HG02870 (cell line): ENCODE measurements around the gene KCP.

ENCODE experiments used
- ATAC-seq: cut with Tn5 transposase; IDR thresholded peaks from one replicate; pipeline ENCODE4 v1.9.1; 2021; ENCODE audit warnings: mild to moderate bottlenecking, moderate library complexity; ENCODE audit not compliant: unreplicated experiment

Gene KCP

DNA sequence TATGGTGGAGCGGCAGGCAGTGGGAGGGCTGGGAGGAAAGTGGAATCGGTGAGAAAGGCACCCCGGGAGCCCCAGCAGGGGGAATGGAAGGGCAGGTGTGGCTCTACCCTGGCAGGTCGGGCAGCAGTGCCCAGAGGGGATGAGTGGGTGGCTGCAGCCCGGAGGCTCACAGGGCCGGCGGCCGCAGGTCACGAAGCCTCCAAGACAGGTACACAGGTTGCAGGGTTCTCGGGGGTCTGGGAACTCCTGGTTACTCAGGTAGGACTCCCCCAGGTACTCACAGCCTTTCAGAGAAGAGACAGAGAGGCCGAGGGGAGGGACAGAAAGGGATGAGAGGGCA is 21.8 kb downstream of the KCP start:
- ATAC-seq, result no peak

DNA sequence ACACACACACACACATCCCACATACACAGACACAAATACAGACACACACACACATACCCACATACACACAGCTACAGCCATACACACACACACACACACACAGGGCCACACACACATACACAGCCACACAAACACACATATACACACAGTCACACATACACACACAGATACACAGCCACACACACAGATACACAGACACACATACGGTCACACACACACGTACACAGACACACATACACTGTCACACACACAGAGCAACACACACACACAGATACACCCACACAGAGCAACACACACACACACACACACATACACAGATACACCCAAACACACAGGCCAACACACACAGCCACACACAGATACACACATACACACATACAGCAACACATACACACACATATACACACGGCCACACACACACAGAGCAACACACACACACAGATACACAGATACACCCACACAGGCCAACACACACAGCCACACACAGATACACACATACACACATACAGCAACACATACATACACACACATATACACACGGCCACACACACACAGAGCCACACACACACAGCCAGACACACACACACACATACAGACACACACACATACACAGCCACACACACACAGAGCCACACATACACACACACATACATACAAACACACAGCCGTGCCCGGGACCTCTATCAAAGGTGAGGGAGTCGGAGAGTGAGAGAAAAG is 22.3 kb downstream of the KCP start:
- ATAC-seq, result no peak

DNA sequence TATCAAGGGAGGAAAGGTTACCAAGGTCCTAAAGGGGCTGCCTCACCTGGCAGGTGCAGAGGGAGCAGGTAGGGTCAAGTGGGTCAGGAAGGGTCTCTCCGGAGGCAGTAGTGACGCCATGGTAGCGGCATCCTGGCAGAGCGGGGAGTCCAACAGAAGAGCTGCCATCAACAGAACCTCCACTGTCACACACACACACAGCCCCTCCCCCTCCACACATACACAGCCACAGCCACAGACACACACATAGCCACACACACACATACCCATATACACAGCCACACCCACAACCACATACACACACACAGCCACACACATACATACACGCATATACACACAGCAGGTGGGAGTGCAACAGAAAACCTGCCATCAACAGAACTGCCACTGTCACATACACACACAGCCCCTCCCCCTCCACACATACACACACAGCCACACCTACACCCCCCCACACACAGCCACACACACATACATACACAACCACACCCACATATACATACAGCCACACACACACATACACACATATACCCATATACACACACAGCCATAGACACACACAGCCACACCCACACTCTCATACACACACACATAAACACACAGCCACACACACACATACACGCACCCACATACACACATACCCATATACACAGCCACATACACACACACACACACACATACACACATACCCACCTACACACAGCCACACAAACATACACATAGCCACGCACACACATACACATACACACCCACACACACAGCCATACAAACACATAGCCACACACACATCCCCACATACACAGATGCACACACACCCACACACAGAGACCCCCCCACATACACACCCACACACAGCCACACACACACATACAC is 23.1 kb downstream of the KCP start:
- no peak for ATAC-seq

DNA sequence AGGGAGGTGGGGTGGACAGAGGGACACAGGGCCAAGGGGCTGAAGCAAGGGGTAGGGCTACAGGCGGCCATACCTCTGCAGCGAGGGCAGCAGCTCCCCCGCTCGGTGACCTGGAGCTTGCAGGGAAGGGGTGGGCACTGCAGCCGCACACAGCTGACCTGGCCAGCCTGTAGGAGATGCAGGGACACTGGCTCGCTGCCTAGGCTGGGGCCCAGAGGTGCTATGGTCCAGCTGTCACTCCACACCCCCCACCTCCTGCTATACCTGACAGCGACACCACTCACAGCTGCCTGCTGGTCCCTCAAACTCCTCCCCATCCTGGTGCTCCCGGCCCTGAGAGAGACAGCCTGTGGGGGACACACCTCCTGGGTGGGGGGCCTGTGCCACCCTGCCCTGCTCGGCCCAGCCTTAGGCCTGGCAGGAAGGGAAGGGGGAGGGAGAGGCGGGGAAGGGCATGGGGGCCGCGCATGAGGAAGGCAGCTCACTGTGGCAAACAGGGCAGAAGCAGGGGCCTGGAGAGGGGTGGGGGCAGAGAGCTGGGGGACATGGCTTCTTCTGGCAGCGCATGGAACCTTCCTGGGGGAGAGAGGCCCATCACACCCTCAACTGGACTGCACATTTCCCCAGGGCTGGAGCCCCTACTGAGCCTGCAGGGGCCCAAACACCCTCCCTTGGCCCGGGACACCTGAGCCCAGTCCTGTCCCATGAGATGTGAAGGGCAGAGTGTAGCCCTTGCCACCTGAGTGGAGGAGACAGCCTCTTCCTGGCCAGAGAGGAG is 23.9 kb downstream of the KCP start:
- ATAC-seq, result no peak

DNA sequence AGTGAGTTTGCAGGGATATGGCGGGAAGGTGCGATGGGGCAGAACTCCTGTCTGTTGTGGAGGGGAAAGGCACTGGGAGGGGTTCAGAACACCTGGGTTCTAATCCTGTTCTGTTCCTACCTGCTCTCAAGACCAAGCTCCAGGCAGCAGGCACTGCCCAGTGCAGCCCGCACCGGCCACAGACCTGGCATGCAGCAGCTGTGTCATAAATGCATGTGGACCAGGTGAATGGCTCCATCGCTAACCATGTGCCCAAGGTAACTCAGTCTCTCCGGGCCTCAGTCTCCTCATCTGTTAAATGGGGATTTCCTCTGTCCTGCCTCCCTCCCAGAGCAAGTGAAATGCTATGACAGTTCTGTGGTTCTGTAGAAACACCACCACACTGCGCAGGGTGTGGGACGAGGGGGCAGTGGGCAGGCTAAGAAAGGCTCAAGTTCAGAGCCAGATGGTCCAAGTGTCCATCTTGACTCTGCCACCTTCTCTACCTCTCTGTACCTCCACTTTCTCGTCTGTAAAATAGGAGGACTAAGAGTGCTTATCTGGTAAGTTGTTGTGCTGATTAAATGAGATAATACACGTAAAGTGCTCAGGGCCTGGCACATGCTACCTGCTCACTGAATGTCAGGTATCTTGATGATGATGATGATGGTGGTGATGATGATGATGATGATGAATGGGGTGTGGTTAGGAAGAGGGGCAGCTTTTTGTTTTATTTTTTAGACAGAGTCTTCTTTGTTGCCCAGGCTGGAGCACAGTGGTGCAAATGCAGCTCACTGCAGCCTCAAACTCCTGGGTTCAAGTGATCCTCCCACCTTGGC is 24.9 kb downstream of the KCP start:
- no peak for ATAC-seq

DNA sequence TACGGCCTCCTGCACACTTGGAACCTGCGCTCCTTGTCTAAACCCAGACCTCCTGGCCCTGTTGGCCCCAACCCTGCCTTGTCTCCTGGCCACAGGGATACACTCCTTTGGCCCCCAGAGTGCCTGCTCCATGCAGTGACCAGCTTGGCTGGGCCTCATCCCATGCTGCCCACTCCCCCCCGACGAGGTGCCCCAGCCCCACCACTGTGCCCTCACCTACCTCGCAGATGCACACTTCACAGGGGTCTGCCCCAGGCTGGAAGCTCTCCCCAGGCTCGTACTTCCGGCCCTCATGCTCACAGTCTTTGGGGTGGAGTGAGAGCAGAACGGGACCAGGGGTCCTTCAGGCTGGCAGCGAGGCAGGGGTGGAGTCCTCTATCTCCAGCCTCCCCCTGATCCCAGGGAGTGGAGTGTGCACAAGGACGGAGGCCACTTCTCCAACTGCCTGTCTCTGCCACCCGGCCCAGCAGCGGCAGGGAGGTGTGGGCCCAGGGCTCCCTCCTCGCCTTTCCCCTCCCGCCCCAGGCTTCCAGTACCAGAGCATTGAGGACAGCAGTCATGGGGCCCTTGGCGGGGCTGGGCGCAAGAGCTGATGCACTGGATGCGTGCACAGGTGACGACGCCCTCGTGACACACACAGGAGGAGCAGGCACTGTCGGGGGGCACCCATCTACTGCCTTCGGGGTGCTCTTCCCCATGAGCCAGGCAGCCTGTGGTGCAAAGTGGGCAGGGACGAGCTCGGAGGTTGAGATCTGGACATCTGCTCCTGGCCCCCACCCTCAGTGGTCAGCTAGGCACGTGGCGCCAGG is 25.7 kb downstream of the KCP start:
- ATAC-seq, result no peak

- no peak for ATAC-seq
Observed at GRCh38 chr7:128883622-128884448, 26.7 kb downstream of the KCP start.

DNA sequence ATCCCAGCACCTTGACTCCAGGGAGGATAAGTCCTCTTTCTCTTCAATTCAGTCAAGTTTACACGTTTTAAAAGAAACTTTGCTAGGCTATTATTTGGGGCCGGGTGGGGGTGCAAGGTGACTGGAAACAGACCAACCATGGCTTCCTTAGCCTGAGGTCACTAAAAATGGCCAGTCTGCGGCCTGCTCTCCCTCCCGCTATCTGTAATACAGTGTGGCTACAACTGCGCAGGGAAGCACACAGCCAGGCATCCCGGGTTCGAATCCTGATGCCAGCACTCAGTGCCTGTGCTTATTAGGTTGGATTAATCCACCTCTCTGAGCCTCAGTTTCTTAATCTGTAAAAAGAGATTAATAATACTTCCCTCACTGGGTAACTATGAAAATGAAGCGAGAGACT is 28.4 kb downstream of the KCP start:
- ATAC-seq, result no peak

- ATAC-seq, result no peak
Observed at GRCh38 chr7:128881458-128882125, 28.9 kb downstream of the KCP start.

- no peak for ATAC-seq
Observed at GRCh38 chr7:128880791-128881457, 29.6 kb downstream of the KCP start.

- ATAC-seq, result no peak
Observed at GRCh38 chr7:128879939-128880746, 30.4 kb downstream of the KCP start.

DNA sequence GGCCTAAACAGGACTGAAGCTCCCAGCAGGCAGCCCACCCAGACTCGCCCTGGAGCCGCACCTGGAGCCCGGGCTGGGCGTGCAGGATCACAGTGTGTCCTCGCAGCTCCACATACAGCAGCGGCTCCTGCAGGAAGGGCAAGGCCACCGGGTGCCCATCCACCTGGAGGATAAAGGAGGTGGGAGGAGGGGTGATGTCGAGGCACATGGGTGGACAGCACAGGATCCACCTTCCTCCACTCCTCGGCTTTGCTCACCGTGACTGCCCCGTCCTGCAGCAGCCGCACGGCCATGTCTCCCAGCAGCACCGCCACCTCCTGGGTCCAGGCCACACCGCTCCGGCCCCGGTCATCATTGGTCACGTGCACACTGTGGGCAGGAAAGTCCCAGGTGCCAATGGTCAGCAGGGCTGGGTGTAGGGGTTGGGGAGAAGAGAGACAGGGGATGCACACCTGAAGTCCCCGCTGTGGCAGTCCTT is 31.0 kb downstream of the KCP start:
- no peak for ATAC-seq

- ATAC-seq, result no peak
Observed at GRCh38 chr7:128878226-128879105, 32.0 kb downstream of the KCP start.

DNA sequence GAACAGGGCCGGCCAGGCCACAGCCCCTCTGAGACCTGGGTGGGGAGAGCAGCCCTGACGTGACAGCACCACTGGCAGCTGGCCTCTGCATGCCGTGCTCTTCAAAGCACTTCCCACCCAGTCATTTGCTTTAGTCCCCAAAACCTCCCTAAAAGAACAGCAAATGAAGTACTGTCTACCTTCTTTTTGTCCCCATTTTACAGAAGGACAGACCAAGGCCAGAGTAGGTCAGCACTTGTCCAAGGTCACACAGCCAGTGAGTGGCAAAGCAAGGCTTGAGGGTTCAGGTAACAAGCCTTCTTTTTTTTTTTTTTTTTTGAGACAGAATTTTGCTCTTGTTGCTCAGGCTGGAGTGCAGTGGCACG is 32.8 kb downstream of the KCP start:
- ATAC-seq, result no peak

DNA sequence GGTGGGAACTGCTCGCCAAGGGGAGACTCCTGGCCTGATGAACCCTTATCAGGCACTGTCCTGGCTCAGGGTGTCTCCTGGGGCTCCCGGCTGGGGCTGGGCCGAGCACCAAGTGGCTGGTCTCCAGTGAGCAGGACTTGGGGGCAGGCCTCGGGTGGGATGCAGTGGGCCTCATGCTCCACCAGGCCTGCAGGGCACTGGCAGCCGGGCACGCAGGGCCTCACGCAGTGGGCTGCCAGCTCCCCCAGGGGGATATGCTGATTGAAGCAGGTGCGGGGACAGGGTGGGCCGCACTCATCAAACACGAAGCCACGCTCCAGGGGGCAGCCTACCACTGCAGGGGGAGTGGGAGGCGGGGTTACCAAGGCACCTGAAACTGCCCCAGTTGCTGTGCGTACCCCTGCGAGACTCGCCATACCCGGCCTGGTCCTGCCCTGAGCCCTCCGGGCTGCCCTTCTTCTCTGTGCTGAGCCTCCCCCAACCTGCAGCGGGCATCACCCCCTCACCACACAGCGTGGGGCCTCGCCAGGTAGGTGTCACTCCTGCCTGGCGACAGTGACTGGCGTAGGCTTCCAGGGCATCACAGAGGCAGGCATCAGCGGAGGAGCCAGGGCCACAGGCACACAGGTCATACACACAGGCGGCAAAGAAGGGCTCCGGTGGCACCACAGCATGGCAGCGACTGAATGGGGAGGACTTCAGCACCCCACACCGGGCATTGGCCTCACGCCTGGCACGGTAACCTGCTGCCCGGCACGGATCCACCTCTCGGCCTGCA is 33.3 kb downstream of the KCP start:
- ATAC-seq, result no peak
